NOMO-1 (cell line): Measurements from ENCODE around the gene CABLES1.
"Not testable (repeated sequence)": the region's sequence is repeated elsewhere in the genome, so short reads cannot be mapped to it uniquely, and the experiment has no call there.

Source experiments
- DNase-seq, 2 experiments: peaks; one replicate each; lab custom pipeline; 2025; ENCODE audit not compliant: unreplicated experiment in 2 of 2; lab: John Stamatoyannopoulos, UW

Gene CABLES1, protein sequence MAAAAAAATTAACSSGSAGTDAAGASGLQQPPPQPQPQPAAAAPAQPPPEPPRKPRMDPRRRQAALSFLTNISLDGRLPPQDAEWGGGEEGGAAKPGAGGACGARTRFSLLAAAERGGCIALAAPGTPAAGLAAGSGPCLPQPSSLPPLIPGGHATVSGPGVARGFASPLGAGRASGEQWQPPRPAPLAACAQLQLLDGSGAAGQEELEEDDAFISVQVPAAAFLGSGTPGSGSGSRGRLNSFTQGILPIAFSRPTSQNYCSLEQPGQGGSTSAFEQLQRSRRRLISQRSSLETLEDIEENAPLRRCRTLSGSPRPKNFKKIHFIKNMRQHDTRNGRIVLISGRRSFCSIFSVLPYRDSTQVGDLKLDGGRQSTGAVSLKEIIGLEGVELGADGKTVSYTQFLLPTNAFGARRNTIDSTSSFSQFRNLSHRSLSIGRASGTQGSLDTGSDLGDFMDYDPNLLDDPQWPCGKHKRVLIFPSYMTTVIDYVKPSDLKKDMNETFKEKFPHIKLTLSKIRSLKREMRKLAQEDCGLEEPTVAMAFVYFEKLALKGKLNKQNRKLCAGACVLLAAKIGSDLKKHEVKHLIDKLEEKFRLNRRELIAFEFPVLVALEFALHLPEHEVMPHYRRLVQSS

GRCh38 chr18:23134780-23135549, at the start of gene CABLES1:
CABLES1 (plus strand) TSS chr18:23135485; CDS start chr18:23135763, 278 bp downstream.
- no peak for DNase-seq

- DNase-seq, result no peak
These were observed 47.9 kb upstream of the CABLES1 start for GRCh38 chr18:23087352-23087751.

DNA sequence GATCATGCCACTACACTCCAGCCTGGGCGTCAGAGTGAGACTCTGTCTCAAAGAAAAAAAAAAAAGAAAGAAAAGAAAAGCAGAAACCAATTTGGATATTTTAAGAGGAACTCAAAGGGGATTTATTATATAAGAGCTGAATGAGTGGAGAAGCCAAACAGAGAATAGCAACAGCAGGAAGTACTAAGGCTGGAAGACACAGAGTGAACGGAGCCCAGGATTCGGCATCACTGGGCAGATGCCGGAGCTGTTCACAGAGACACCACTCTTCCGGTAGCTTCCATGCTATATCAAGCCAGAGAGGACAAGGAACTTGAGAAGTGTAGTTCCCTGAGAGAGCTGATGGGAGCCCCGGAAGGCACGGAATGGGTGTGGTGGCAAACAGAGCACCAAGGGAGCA, 47.0 kb upstream of the CABLES1 start:
- DNase-seq, result no peak

DNA sequence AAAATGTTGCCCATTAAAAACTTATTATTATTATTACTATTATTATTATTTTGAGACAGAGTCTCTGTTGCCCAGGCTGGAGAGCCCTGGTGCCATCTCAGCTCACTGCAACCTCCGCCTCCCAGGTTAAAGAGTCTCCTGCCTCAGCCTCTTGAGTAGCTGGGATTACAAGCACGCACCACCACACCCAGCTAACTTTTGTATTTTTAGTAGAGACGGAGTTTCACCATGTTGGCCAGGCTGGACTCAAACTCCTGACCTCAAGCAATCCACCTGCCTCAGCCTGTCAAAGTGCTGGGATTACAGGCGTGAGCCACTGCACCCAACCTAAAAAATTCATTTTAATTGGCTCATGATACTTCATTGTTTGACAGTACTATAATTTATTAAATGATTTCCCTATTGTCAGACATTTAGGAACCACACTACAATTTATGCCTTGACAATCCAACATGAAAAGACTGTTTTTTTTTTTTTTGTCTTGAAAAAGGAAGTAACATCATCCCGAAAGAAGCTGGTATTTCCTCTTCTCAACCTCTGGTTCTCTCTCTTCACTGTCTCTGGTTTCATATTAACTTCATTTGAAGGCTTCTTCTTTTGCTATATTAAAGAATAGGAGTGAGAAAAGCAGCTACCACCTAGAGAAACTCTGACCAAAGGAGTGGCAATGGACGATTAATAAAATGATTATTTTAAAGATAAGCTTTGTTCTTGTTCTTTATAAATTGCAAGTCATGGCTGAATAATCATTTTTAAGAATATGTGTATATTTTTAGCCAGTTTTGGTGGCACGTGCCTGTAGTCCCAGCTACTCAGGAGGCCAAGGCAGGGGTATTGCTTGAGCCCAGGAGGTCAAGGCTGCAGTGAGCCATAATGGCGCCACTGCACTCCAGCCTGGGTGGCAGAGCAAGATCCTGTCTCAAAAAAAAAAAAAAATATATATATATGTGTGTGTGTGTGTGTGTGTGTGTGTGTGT, 44.0 kb upstream of the CABLES1 start:
- peak in 1 of 2 experiments; percentile 89 for DNase-seq

- no peak for DNase-seq
These were observed 43.2 kb upstream of the CABLES1 start for GRCh38 chr18:23092121-23092520.

DNA sequence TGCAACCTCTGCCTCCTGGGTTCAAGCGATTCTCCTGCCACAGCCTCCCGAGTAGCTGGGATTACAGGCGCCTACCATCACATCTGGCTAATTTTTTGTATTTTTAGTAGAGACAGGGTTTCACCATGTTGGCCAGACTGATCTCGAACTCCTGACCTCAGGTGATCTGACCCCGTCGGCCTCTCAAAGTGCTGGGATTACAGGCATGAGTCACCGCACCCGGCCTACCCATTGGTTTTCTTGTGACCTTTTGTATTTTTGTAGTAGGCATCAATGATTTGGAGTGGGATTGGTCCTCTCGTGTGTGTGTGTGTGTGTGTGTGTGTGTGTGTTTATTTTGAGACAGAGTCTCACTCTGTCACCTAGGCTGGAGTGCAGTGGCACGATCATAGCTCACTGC, 42.2 kb upstream of the CABLES1 start:
- not testable (repeated sequence) for DNase-seq

GRCh38 chr18:23093772-23094171, 41.5 kb upstream of the CABLES1 start:
- DNase-seq, result no peak

GRCh38 chr18:23094411-23095190, 40.7 kb upstream of the CABLES1 start:
- DNase-seq, result no peak

GRCh38 chr18:23095463-23095862, 39.8 kb upstream of the CABLES1 start:
- DNase-seq, result no peak

DNA sequence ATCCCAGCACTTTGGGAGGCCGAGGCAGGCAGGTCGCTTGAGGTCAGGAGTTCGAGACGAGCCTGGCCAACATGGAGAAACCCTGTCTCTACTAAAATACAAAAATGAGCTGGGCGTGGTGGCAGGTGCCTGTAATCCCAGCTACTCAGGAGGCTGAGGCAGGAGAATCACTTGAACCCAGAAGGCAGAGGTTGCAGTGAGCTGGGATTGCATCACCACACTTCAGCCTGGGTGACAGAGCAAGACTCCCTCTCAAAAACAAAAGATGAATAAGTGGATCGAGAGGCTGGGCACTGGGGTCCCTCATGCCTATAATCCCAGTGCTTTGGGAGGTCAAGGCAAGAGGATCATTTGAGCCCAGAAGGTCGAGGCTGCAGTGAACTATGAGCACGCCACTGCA, 38.3 kb upstream of the CABLES1 start:
- not testable (repeated sequence) for DNase-seq

- no peak for DNase-seq
These were observed 35.7 kb upstream of the CABLES1 start for GRCh38 chr18:23099621-23100020.

- no peak for DNase-seq
These were observed 33.3 kb upstream of the CABLES1 start for GRCh38 chr18:23101861-23102432.

- DNase-seq, result no peak
These were observed 32.6 kb upstream of the CABLES1 start for GRCh38 chr18:23102493-23103261.

- DNase-seq, result no peak
These were observed 31.8 kb upstream of the CABLES1 start for GRCh38 chr18:23103449-23103848.

DNA sequence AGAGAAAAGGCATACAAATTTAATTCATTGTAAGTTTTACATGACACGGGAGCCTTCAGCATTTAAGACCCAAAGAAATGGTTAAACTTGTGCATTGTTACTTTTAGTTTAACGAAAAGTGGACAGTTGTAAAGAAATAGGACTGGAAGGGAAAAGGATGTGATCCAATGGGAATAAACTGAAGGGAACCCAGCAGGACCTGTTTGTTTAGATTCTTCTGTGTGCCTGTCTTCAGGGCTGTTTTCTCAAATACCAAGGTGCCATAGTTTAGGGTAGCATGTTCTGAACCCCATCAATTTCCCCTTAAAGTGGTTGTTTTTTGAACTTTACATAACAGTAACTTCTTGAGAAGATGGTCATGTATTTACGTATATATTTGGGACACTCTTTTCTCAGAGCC, 30.3 kb upstream of the CABLES1 start:
- DNase-seq, result no peak

GRCh38 chr18:23105581-23106219, 29.6 kb upstream of the CABLES1 start:
- DNase-seq, result no peak

DNA sequence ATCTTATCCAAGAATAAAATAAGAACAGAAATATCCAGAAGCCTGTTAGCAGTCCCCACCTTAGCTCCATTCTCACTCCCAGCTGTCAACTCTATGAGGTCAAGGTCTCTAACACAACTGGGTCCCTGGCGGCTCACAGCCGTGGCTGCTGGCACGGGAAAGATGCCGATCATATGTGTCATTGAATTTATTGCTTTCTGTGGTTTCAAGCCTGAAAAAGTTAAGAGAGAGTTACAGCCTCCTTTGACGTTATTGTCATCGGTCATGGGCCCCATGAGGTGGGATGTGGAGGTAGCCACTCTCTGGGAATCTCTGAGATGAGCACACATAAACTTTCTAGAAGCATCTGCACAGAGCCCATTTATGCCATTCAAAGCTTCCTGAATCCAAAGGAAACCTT, 28.7 kb upstream of the CABLES1 start:
- no peak for DNase-seq

DNA sequence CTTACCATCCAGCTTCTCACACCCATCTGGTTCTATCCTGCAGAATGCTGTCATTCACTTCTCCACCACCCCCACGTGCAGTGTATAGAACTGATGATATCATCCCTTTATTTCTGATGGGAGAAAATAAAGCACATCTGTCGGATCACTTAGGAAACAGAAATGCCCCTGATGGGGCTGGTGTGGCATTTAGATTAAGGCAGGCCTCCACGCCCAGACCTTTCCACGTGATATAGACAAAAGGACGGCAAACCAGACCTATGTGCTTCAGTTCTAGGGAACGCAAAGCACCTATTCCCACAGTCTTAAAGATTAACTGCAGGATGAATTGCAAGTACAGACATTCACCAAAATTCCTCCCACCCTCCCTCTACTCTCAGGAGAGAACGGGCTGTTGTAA, 27.6 kb upstream of the CABLES1 start:
- DNase-seq, result no peak
